Dermis microvascular lymphatic vessel endothelial cell (primary cell): ENCODE results near the gene STIMATE. TPM values are rescaled to one million over a fixed set of nuclear protein-coding genes. Genes with fewer than 3 reads are reported as not detected.

Experiments
- DNase-seq, 2 donors: peaks; one replicate each; pipeline versions ENCODE4 v3.0.0 to v3.0.0-alpha.2; 2010; ENCODE audit warnings: low read depth in 2 of 2
- total RNA-seq: library from RNA; depleted of rRNA; stranded (reverse); fragments of >200 nt; gene quantifications from 2 replicates; pipeline ENCODE4 v1.2.1, GENCODE V29; 2014

Gene STIMATE
- total RNA-seq = 8.0 and 12.9 TPM in 2 replicates

GRCh38 chr3:52897130-52898122 lies at the start of gene STIMATE:
TSS of gene STIMATE (minus strand) at chr3:52897548. CDS start at chr3:52897450, 98 bp downstream.
- DNase-seq = peak; percentile 45 to 85

GRCh38 chr3:52939600-52939999 lies 42.3 kb upstream of the STIMATE start:
- DNase-seq = no peak

GRCh38 chr3:52934630-52935530 lies 37.5 kb upstream of the STIMATE start:
- DNase-seq = peak; percentile 47 to 67

GRCh38 chr3:52931889-52932288 lies 34.5 kb upstream of the STIMATE start:
- no peak for DNase-seq

- DNase-seq = no peak
Observed at GRCh38 chr3:52931328-52931727, 34.0 kb upstream of the STIMATE start.

GRCh38 chr3:52930748-52931147 lies 33.4 kb upstream of the STIMATE start:
- DNase-seq = no peak

GRCh38 chr3:52926554-52926953 lies 29.2 kb upstream of the STIMATE start:
- no peak for DNase-seq

GRCh38 chr3:52925405-52926313 lies 28.3 kb upstream of the STIMATE start:
- DNase-seq = no peak

- no peak for DNase-seq
Observed at GRCh38 chr3:52923963-52924362, 26.6 kb upstream of the STIMATE start.

- DNase-seq = no peak
Observed at GRCh38 chr3:52920841-52921240, 23.5 kb upstream of the STIMATE start.

- DNase-seq = no peak
Observed at GRCh38 chr3:52917044-52917443, 19.7 kb upstream of the STIMATE start.

- DNase-seq = no peak
Observed at GRCh38 chr3:52915294-52915693, 17.9 kb upstream of the STIMATE start.

- DNase-seq = no peak
Observed at GRCh38 chr3:52912885-52913731, 15.8 kb upstream of the STIMATE start.

GRCh38 chr3:52910823-52911222 lies 13.5 kb upstream of the STIMATE start:
- DNase-seq = no peak

- DNase-seq = no peak
Observed at GRCh38 chr3:52907497-52907896, 10.1 kb upstream of the STIMATE start.

- DNase-seq = no peak
Observed at GRCh38 chr3:52904552-52904951, 7.2 kb upstream of the STIMATE start.

GRCh38 chr3:52904000-52904399 lies 6.7 kb upstream of the STIMATE start:
- no peak for DNase-seq

GRCh38 chr3:52896613-52897012 lies 735 bp downstream of the STIMATE start:
- no peak for DNase-seq

GRCh38 chr3:52896151-52896550 lies 1.2 kb downstream of the STIMATE start:
- no peak for DNase-seq

GRCh38 chr3:52895418-52895817 lies 1.9 kb downstream of the STIMATE start:
- DNase-seq = no peak
